Effector memory CD8-positive, alpha-beta T cell (primary cell): ENCODE measurements around the gene ZBTB8A.
A peak's percentile ranks its signal among the peaks of the same experiment; 100 is the strongest.

Experiments used
- ATAC-seq: fragments of 150-1000 bp; cut with Tn5 transposase; replicated peaks from 2 replicates; pipeline ENCODE4 v1.10.0; 2021; ENCODE audit warnings: mild to moderate bottlenecking, moderate library complexity
- DNase-seq, 3 experiments: peaks; one replicate each; pipeline ENCODE4 v3.0.0; 2021
- H3K27ac Mint-ChIP-seq, 2 donors: one replicate each; pipeline ENCODE4 v1.8.0; 2022; ENCODE audit warnings: mild to moderate bottlenecking in 2 of 2, mixed read lengths in 2 of 2, moderate library complexity in 2 of 2
- H3K27me3 Mint-ChIP-seq, 2 donors: one replicate each; pipeline ENCODE4 v1.8.0; 2022; ENCODE audit warnings: mixed read lengths in 2 of 2
- H3K36me3 Mint-ChIP-seq: one replicate; pipeline ENCODE4 v1.8.0; 2022; ENCODE audit warnings: mild to moderate bottlenecking, moderate library complexity, mixed read lengths; ENCODE audit not compliant: insufficient read depth
- H3K4me1 Mint-ChIP-seq, 2 donors: one replicate each; pipeline ENCODE4 v1.8.0; 2022; ENCODE audit warnings: low read depth in 2 of 2, mixed read lengths in 2 of 2
- H3K4me3 Mint-ChIP-seq, 2 donors: one replicate each; pipeline ENCODE4 v1.8.0; 2022; ENCODE audit warnings: mild to moderate bottlenecking in 2 of 2, mixed read lengths in 2 of 2, moderate library complexity in 2 of 2
- H3K9me3 Mint-ChIP-seq, 2 donors: one replicate each; pipeline ENCODE4 v1.8.0; 2022; ENCODE audit warnings: mixed read lengths in 2 of 2
- total RNA-seq, 9 experiments: gene quantifications; one replicate each; lab custom pipeline; 2026; lab: John Stamatoyannopoulos, UW

ZBTB8A gene
- total RNA-seq, result 0 to 0.90 (median 0.11) reads per million in 9 experiments

GRCh38 chr1:32538887-32539583 lies at the start of gene ZBTB8A:
TSS of gene ZBTB8A (plus strand) at chr1:32539427. CDS start at chr1:32592932, 53,505 bp downstream.
- DNase-seq (no peak), ATAC-seq (peak; percentile 16)
- H3K27ac Mint-ChIP-seq, result peak within 1 kb of the TSS in 1 of 2 donors; percentile 5
- no peaks in the 10 kb centered on the region for H3K36me3 Mint-ChIP-seq
- H3K27me3 Mint-ChIP-seq, result peaks cover 54% of the 10 kb centered on the region in 2 donors
- peaks cover 6 to 8% of the 10 kb centered on the region in 2 donors for H3K4me1 Mint-ChIP-seq
- H3K4me3 Mint-ChIP-seq, result peak within 1 kb of the TSS; percentile 81 to 82
- H3K9me3 Mint-ChIP-seq, result no peaks in the 10 kb centered on the region

GRCh38 chr1:32489774-32490454 lies 49.3 kb upstream of the ZBTB8A start:
- no peaks in the 10 kb centered on the region for H3K4me1 Mint-ChIP-seq
- H3K9me3 Mint-ChIP-seq, result no peaks in the 10 kb centered on the region
- H3K27ac Mint-ChIP-seq, result no peak overlapping the region
- H3K27me3 Mint-ChIP-seq, result peaks cover 28 to 57% of the 10 kb centered on the region in 2 donors
- no peak overlapping the region for H3K4me3 Mint-ChIP-seq
- ATAC-seq (no peak), DNase-seq (no peak)
- H3K36me3 Mint-ChIP-seq, result no peaks in the 10 kb centered on the region

- ATAC-seq, result no peak
- no peaks in the 10 kb centered on the region for H3K9me3 Mint-ChIP-seq
- H3K27ac Mint-ChIP-seq, result no peak overlapping the region
- H3K27me3 Mint-ChIP-seq, result peaks cover 22 to 51% of the 10 kb centered on the region in 2 donors
- no peaks in the 10 kb centered on the region for H3K36me3 Mint-ChIP-seq
- DNase-seq, result no peak
- no peaks in the 10 kb centered on the region for H3K4me1 Mint-ChIP-seq
- H3K4me3 Mint-ChIP-seq, result no peak overlapping the region
These were observed 47.8 kb upstream of the ZBTB8A start for GRCh38 chr1:32491386-32491785.

DNA sequence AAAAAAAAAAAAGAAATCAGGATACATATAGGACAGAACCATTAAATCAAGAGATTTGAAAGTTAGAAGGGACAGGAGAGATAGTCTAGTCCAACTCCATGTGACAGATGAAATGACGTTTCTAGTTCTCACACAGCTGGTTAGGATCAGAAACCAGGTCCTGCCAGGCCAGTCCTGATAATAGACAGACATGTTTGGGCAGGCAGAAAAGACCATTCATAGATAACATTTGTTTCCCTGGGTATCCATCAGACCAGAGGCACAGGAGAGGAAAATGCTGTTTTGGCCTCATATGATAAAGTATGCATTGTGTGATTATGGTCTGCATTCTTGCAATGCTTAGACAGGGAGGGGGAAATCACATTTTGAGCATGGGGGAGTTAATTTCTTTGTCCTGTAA lies 45.0 kb upstream of the ZBTB8A start:
- ATAC-seq, result no peak
- Mint-ChIP-seq H3K36me3 (no peaks in the 10 kb centered on the region), H3K27me3 (peaks cover 25 to 54% of the 10 kb centered on the region in 2 donors), H3K4me3 (no peak overlapping the region), H3K27ac (no peak overlapping the region), H3K4me1 (no peaks in the 10 kb centered on the region), H3K9me3 (no peaks in the 10 kb centered on the region)
- no peak for DNase-seq

- H3K9me3 Mint-ChIP-seq, result no peaks in the 10 kb centered on the region
- no peak overlapping the region for H3K27ac Mint-ChIP-seq
- H3K4me1 Mint-ChIP-seq, result peaks cover 0 to under 1% of the 10 kb centered on the region in 2 donors
- DNase-seq, result no peak
- no peaks in the 10 kb centered on the region for H3K36me3 Mint-ChIP-seq
- no peak for ATAC-seq
- peaks cover 31 to 55% of the 10 kb centered on the region in 2 donors for H3K27me3 Mint-ChIP-seq
- no peak overlapping the region for H3K4me3 Mint-ChIP-seq
These were observed 44.4 kb upstream of the ZBTB8A start for GRCh38 chr1:32494711-32495337.

- no peak for DNase-seq
These were observed 43.1 kb upstream of the ZBTB8A start for GRCh38 chr1:32496127-32496526.

GRCh38 chr1:32498751-32499150 lies 40.5 kb upstream of the ZBTB8A start:
- no peaks in the 10 kb centered on the region for H3K36me3 Mint-ChIP-seq
- H3K27me3 Mint-ChIP-seq, result peaks cover 53 to 57% of the 10 kb centered on the region in 2 donors
- H3K4me3 Mint-ChIP-seq, result no peak overlapping the region

More at GRCh38 chr1:32496127-32496526, 43.1 kb upstream of the ZBTB8A start:
- Mint-ChIP-seq H3K4me1 (peaks cover 0 to 2% of the 10 kb centered on the region in 2 donors), H3K4me3 (no peak overlapping the region), H3K36me3 (no peaks in the 10 kb centered on the region), H3K9me3 (no peaks in the 10 kb centered on the region), H3K27me3 (peaks cover 35 to 49% of the 10 kb centered on the region in 2 donors), H3K27ac (no peak overlapping the region)
- ATAC-seq, result no peak

DNA sequence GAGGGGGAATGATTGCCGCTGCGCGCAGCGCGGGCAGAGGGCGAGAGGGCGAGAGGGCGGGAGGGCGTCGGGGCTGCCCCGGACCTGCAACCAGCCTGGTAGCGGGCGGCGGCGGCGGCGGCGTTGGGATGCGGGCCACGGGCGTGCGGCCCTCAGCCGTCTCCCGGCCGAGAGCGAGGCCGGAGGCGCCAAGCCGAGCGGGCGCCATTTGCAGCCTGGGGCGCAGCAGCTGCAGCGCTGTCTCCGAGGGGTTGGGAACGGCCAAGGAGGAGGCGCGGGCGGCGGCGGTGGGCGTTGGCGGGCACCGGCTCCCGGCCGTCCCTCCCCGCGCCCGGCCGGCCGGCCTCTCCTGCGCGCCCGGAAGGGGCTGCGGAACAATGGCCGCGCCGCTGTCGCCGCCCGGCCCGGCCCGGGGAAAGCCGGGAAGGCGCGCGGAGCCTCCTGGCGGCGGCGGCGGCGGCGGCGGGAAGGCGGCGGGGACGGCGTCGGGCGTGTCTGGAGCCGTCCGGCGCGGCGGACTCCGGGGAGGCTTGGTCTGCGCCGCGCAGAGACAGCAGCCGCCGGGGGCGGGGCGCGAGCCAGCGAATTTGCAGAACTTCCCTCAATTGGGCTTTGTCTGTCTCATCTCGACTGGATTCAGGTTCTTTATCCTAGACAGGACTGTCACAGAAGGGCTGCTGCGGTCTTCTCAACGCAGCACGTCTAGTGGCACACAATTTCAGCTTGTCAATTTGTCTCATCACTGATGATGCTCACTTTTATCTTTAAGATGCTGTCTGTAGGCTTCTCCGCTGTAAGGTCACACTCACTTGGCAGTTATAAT lies 38.6 kb upstream of the ZBTB8A start:
- Mint-ChIP-seq H3K27ac (no peak overlapping the region), H3K4me1 (peaks cover 0 to 2% of the 10 kb centered on the region in 2 donors), H3K36me3 (no peaks in the 10 kb centered on the region), H3K4me3 (peak overlapping the region; percentile 83 to 84), H3K9me3 (no peaks in the 10 kb centered on the region), H3K27me3 (peaks cover 57 to 63% of the 10 kb centered on the region in 2 donors)
- peak; percentile 59 for ATAC-seq
- DNase-seq, result no peak

More at GRCh38 chr1:32498751-32499150, 40.5 kb upstream of the ZBTB8A start:
- Mint-ChIP-seq H3K27ac (no peak overlapping the region), H3K4me1 (peaks cover 0 to 2% of the 10 kb centered on the region in 2 donors), H3K9me3 (no peaks in the 10 kb centered on the region)
- ATAC-seq (no peak), DNase-seq (no peak)

DNA sequence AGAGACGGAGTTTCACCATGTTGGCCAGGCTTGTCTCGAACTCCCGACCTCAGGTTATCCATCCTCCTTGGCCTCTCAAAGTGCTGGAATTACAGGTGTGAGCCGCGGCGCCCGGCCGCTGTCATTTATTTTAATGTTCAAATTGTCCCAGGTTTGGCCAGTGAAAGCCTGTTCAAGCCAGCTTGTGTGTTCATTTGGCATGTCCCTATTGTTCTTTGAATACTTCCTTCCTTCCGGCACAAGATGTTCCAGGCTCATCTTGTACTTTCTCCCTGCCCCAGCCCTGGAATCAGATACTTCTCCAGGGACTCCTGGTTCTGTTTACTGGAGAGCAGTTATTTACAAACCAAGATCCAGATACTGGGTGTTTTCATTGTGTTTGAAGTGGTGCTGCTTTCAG lies 37.4 kb upstream of the ZBTB8A start:
- peaks cover 66 to 72% of the 10 kb centered on the region in 2 donors for H3K27me3 Mint-ChIP-seq
- H3K27ac Mint-ChIP-seq, result no peak overlapping the region
- no peak for ATAC-seq
- DNase-seq, result no peak
- peak overlapping the region in 1 of 2 donors; percentile 72 for H3K4me3 Mint-ChIP-seq
- H3K9me3 Mint-ChIP-seq, result no peaks in the 10 kb centered on the region
- no peaks in the 10 kb centered on the region for H3K36me3 Mint-ChIP-seq
- H3K4me1 Mint-ChIP-seq, result peaks cover 0 to 2% of the 10 kb centered on the region in 2 donors

DNA sequence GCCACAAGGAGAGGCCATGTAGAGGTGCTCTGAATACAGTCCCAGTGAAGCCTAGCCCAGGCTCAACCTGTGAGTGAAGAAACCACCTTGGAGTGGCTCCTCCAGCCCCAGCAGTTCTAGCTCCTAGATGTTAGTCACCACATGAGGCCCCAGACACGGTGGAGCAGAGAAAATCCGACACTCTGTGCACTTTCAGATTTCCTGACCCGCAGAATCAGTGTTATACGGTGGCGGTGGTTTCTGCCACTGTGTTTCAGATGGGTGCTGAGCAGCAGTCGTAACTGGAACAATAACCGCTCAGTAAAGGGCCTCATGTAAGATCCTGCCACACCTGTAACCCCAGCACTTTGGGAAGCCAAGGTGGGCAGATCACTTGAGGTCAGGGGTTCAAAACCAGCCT lies 36.1 kb upstream of the ZBTB8A start:
- Mint-ChIP-seq H3K9me3 (no peaks in the 10 kb centered on the region), H3K27me3 (peaks cover 66 to 73% of the 10 kb centered on the region in 2 donors), H3K4me1 (peaks cover 0 to 2% of the 10 kb centered on the region in 2 donors), H3K36me3 (no peaks in the 10 kb centered on the region), H3K27ac (no peak overlapping the region), H3K4me3 (no peak overlapping the region)
- no peak for DNase-seq
- ATAC-seq, result no peak

DNA sequence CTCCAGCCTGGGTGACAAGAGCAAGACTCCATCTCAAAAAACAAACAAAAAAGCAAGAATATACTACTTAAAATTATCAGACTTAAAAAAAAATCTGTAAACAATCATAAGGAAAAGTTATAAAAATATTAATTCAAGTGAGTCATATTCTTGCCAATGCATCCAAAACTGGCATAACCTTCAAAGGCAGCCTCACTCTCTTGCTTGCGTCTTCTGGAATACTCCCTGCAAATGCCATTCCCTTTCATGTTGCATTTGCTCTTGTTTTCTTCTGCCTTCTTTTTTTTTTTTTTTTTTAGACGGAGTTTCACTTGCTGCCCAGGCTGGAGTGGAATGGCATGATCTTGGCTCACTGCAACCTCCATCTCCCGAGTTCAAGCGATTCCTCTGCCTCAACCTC lies 32.2 kb upstream of the ZBTB8A start:
- ATAC-seq (no peak), DNase-seq (no peak)
- Mint-ChIP-seq H3K27me3 (peaks cover 52 to 53% of the 10 kb centered on the region in 2 donors), H3K27ac (no peak overlapping the region), H3K4me1 (no peaks in the 10 kb centered on the region), H3K9me3 (no peaks in the 10 kb centered on the region), H3K36me3 (no peaks in the 10 kb centered on the region), H3K4me3 (no peak overlapping the region)

GRCh38 chr1:32508761-32509160 lies 30.5 kb upstream of the ZBTB8A start:
- peaks cover 50 to 51% of the 10 kb centered on the region in 2 donors for H3K27me3 Mint-ChIP-seq
- no peaks in the 10 kb centered on the region for H3K36me3 Mint-ChIP-seq
- no peaks in the 10 kb centered on the region for H3K4me1 Mint-ChIP-seq
- no peaks in the 10 kb centered on the region for H3K9me3 Mint-ChIP-seq
- H3K27ac Mint-ChIP-seq, result no peak overlapping the region
- DNase-seq (no peak), ATAC-seq (no peak)
- H3K4me3 Mint-ChIP-seq, result no peak overlapping the region

- no peak overlapping the region for H3K27ac Mint-ChIP-seq
These were observed 29.3 kb upstream of the ZBTB8A start for GRCh38 chr1:32509939-32510338.

More at GRCh38 chr1:32509939-32510338, 29.3 kb upstream of the ZBTB8A start:
- Mint-ChIP-seq H3K36me3 (no peaks in the 10 kb centered on the region), H3K4me3 (no peak overlapping the region), H3K4me1 (no peaks in the 10 kb centered on the region), H3K27me3 (peaks cover 47 to 57% of the 10 kb centered on the region in 2 donors), H3K9me3 (no peaks in the 10 kb centered on the region)
- DNase-seq, result no peak
- ATAC-seq, result no peak
